GM19372 (cell line): ENCODE results near the gene FUT7.

Source experiments
- ATAC-seq: cut with Tn5 transposase; IDR thresholded peaks from one replicate; pipeline ENCODE4 v1.9.1; 2021; ENCODE audit warnings: mild to moderate bottlenecking, low read depth, moderate library complexity; ENCODE audit not compliant: unreplicated experiment

The FUT7 gene

GRCh38 chr9:136985853-136986252 lies 46.0 kb downstream of the FUT7 start:
- no peak for ATAC-seq

GRCh38 chr9:136985027-136985602 lies 46.8 kb downstream of the FUT7 start:
- ATAC-seq = no peak

- ATAC-seq = no peak
Measured at GRCh38 chr9:136984464-136985026, 47.3 kb downstream of the FUT7 start.

- ATAC-seq = no peak
Measured at GRCh38 chr9:136983656-136984314, 48.1 kb downstream of the FUT7 start.

GRCh38 chr9:136983167-136983566 lies 48.7 kb downstream of the FUT7 start:
- ATAC-seq = no peak

- ATAC-seq = no peak
Measured at GRCh38 chr9:136982232-136983051, 49.4 kb downstream of the FUT7 start, which contains the start of gene LCNL1. Gene LCNL1 (plus strand): TSS chr9:136982993. CDS start chr9:136983587, 594 bp downstream.

GRCh38 chr9:136981588-136982231 lies 50.2 kb downstream of the FUT7 start:
- ATAC-seq = no peak

GRCh38 chr9:136980669-136981478 lies 51.0 kb downstream of the FUT7 start:
- no peak for ATAC-seq
